GM19043 (cell line): ENCODE results near the gene NFIA.

Experiments
- ATAC-seq: cut with Tn5 transposase; IDR thresholded peaks from one replicate; pipeline ENCODE4 v1.9.1; 2021; ENCODE audit warnings: low read depth; ENCODE audit not compliant: unreplicated experiment

Gene NFIA

DNA sequence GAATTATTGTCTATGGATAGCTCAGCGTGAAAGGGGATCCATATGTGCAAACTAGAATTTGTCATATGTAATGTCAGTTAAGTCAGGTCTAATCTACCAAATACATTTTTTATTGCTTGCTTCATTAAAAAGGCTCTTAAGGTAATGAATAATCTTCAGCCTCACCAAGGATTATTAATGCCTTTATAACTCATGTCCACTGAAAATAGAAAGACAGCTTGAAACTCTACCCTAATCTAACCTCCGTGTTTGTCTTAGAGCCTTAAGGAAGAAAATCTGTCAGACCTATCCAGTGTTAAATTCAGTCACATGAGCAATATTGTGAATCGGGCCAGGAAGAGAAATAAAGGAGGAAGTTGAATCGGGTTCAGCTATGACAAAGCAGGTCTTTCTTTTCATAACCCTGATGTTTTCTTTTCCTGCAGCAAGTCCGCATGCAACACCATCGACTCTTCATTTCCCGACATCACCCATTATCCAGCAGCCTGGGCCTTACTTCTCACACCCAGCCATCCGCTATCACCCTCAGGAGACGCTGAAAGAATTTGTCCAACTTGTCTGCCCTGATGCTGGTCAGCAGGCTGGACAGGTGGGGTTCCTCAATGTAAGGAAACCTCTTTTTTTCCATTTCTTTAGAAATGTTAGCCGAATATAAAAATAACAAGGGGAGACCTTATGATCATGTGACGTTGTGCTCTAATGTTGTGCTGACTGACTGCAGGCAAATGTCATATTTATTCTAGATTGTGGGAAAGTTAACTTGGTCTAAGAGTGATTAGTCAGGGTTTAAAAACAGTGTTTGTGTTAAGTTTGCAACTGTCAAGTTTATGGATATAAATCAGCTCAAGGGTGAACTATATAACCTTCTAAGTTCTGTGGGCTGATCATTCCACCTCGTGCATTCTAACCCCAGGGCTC, 321.6 kb downstream of the NFIA start:
- ATAC-seq = no peak

DNA sequence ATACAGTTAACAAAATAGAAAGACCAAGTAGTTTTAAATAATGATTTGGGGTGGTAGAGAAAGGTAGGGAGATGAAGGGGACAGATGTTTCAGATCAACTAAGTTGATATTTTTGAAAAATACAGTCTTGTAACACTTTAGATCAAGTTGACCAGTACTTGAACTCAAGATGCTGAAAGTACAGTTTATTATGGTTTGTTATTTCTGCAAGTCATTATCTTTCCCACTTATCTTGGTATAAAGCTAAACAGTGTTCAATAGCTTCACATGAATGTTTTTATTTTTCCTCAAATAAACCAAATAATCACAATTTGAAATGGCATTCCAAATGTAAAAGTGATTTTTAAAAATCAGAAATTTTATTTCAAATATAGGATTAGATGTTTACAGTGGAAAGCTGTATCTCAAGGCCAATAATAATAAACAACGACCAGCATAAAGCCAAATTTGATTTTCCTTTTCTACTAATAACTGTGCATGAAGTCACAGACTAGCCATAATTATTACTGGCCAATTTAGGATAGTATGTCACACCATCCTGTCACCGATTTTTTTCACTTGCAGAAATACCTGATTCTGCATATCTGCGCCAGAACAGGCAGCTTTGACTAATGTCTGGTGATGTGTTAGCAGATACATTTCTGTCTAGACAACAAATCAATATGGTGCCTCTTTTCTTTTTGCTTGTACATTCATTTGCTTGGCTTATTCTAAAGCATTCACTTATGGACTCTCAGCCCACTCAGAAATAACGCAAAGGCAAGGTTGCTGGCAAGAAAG, 322.4 kb downstream of the NFIA start:
- no peak for ATAC-seq

DNA sequence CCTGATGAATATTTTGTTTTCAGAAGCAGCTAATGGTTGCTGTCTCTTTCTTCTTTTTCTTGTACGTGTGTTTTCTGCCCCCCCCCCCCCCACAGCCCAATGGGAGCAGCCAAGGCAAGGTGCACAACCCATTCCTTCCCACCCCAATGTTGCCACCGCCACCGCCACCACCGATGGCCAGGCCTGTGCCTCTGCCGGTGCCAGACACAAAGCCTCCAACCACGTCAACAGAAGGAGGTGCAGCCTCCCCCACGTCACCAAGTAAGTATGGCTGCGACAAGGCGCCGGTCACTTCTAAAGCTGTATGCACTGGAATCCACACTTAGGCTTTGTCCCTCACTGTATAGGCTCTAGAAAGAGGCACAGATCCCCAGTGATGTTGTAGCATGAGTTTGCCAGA, 324.1 kb downstream of the NFIA start:
- ATAC-seq = no peak

DNA sequence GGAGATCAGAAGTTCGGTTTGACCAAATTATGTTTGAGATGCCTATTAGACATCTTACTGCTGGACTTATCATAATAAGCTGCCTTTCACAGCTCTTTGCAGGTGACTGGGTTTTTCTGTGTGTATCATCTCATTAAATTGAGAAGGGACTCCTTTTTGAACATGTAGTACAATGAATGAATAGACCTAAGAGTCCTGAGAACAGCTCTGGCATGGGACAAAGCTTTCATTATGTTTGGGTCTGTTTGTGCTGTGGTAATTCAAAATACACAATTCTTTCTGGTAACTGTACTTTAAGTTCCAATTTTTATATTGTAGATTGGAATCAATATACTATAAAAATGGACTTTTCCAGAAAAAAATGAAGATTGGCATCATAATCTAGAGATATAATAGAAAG, 330.2 kb downstream of the NFIA start:
- ATAC-seq = no peak

DNA sequence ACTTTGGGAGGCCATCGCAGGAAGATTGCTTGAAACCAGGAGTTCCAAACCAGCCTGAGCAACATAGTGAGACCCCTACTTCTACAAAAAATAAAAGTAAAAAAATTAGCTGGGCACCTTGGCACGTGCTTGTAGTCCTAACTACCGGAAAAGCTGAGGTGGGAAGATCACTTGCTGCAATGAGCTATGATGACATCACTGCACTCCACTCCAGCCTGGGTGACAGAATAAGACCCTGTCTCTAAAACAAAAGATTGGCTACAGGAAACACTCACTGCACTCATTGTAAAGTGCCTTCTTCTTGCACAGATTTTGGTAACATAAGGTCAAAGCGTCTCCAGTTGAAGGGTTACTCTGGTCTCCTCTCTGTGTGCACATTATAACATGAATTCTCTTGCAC, 336.8 kb downstream of the NFIA start:
- no peak for ATAC-seq

DNA sequence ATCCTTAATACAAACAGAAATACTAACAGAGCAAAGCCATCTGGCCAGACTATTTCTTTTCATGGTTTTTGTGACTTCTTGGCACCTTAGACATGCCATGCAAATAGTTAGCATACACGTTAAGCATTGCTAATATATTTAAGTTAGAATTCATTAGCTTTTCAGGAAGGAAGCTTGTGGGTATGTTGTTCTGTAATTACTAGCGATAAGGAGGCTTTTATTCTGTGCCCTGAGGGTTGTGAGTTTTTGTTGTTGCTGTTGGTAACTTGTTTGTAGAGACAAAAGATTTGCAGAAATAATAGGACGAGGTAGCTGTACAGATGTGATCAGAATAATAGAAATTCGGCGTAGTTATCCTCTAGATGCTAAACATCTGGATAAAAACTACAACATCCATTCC, 337.3 kb downstream of the NFIA start:
- ATAC-seq = no peak

DNA sequence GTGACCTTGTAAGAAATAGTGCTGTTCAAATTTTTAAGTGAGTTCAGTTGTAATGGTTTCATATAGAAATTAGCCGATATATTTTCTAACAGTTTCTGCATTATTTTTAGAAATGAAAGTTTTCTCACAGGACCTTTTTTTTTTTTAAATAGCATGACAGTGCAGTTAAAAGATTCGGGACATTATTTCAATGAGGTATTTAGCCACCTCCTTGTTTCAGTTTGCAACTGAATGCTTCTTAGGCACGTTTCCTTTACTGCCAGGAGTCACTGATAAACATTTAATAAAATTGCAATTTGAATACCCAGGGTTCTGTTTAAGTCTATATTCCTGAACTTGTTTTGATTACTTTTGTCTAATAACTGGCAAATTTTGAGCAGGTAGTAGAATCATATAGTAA, 337.9 kb downstream of the NFIA start:
- ATAC-seq = no peak

DNA sequence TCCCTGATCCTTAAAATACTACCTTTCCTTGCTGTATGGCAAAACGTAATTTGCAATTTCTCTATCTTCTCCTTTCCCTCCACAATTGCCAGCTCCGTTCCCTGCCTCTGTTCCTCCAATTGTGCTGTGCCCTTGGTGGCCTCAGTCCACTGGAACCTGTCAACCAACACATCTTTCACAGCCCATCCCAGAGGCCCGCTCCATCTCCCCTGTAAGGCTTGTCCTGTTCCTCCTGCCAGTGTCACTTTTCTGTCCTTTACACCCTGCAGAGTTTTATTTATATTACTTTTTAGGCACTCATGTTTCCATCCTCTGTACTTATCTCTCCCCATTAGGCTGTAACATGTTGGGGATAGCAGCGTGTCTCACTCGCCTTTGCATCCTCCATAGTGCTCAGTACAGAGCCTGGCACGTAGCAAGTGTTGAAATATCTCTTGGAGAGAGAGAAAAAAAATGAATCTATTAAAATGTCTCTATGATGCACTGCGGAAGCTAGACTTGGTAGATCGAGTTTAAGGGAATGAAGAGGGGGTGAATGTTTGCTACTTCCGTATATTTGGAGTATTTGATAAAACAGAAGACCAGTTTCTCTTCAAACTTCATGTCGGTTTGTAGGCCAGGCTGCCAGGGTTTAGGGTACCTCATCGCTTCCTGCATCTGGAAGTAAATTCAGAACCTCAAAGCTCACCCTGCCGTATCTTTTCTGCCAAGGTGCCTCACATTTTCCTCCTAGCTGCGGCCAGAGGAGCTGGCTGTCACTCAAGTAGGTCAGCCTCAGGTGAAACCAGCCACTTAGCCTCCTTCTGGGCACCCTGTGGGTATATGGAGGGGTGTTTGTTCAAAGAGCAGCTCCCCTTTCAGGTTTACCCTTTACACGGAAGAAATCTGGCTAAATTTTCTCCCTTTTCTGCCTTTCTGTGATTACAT, 338.8 kb downstream of the NFIA start:
- ATAC-seq = no peak

DNA sequence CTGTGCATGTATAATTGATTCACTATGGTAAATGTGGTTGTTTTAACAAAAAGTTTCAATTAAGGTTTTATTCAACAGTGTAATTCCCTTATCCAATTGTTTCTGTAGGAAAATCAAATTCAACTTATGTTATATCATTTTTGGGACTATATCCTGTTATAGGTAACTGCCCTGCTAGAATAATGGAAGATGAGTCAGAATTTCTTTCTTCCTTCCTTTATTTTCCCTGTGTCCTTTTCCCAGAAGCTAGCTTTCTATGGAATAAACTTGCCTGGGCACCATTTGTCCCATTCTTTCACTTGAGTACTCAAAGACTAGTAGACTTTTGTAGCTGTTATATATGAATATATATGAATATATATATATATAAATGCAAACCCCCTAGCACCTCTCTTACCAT, 341.3 kb downstream of the NFIA start:
- no peak for ATAC-seq

DNA sequence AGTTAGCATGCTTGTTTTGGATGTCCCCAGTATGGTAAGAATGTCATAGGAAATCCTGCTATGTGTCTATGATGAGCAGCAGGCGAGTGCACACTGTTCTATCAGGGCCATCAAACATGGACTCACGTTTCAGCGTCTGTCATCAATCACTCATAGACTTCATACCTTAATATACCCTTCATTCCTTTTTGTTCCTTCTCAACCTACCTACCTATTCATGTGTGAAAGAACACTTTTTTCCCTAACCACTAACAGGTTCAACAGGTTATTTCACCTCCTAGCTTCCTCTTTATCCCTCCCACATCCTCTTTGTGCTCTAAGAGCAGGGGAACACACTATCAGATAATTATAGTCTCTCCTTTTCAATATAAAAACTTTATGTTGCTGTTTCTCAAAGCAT, 342.0 kb downstream of the NFIA start:
- no peak for ATAC-seq

DNA sequence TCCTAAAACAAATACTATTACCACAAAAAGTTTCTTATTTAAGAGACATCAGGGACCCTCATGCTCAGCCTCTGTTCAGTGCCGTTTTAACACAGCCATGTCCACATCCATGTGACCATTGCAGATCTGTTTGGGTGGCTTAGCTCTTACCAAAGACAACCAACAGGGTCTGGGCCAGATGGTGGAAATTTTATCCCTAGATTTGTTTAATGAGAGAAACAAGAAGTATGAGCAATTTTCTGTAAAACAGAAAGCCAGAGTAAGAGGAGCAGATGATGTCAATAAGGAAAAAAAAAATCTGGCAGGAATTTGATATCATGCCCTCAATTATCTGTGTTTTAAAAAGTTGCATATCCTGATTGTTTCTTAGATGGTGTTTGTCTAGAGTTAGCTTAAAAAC, 342.7 kb downstream of the NFIA start:
- no peak for ATAC-seq

DNA sequence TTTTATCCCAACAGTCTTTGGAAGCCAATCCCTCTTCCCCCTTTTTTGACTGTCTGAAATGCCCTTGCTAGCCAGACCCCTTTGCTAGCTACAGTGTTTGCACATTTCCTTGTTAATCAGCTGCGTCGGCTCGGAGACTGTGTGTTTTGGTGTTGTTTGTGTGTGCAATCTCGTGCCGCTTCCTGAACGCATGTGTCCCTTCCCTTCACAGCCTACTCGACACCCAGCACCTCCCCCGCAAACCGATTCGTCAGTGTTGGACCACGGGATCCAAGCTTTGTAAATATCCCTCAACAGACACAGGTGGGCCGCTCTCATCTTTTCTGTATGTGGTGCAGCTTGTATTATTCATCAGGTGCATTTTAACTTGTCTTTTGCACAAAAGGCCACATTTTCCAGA, 343.9 kb downstream of the NFIA start:
- ATAC-seq = no peak

DNA sequence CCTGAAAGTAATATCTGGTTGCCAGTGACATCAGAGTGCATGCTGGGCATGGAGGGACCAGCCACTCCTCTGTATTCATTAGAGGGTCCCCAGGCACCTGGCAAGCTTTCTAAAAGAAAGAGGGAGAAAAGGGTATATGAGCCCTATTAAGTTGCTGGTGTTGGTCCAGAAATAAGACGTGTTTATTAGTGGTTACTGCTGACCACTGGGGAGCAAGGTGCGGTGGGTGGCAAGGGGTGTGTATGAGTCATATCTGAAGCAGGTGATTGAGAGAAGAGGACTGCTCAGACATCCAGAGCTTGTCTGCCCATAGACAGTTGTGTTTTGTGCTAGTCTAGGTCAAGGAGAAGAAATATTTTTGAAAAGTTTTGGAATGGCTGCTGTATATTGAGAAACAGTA, 344.5 kb downstream of the NFIA start:
- ATAC-seq = no peak

DNA sequence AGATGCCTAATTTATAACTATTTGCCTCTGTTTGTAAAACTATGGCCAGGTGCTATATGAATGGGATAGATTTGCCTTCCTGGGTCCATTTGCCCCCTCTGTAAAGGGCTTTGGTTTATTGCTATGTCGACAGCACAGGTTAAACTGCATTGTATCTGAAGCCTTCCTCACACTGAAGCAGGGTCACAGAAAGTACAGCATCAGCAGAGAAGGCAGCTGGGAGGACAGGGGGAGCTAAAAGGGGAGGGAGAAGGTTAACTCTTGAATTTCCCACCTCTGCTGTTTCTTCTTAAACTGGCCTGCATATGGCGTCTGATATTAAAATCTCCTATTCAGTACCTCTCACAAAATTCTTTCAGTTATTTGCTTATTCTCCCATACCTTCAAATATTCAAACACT, 345.1 kb downstream of the NFIA start:
- ATAC-seq = no peak

DNA sequence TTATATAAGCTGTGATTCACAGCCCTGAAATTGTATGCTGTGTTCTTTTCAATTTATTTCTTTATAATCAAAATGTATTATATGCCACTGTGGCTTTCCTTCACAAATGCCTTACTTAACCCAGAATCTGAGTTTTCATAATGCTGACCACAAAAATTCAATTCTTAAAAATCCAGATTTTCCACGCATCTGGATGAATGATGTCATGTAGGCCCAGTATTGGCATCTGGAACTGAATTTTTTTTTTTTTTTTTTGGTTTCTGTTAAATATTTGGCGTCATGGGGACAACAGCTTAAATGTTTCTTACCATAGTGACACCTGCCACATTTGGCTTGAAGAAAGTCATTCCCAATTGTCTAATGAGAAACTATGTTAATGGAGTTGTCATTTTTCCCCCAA, 345.8 kb downstream of the NFIA start:
- ATAC-seq = no peak

DNA sequence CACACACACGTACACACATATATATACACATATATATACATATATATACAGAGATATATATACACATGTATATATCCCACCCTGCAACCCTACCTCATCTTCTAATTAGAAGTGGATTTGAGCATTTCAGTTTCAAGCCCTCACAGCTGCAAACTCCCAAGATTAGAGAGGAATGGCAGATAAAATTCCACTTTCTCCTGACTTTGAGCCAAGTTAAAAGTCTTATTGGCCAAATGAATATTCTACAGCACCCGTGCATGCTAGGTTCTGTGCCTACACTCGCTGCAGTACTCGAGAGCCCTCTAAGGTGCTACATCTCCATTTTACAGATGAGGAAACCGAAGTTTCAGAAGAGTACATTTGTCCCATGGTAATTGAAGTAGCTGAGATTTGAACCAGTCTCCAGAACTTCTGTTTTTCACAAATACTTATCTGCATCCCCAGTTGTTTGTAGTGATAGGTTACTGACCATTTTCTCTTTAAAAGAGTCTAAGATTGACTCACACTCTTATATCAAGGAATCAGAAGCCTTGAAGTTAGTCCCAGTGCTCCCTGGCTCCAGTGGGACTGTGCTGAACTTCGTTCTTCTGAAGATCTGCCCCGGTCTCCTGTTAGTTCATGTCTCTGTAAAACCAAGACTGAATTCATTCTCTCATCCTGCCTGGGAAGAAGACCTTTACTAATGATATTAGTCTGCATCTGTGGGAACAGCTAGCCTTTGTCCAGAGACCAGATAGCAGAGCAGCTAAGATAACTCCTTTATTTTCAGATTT, 350.4 kb downstream of the NFIA start:
- no peak for ATAC-seq

DNA sequence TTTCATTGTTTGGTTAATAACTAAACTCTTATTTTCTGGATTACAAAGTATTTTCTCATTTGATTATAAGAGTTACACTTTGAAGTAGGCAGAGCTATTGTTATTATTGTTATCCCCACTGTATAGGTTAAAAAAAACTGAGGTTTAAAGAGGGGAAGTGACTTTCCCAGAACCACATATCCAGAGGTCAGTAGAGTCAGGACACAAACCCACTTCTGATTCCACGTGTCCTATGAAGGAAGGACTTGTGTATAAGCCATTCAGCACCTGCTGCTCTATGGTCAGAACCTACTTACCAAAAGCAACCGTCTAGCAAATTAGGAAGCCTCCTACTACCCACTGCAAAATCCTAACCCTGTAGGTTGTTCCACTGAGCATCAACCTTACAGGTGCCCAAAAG, 351.3 kb downstream of the NFIA start:
- ATAC-seq = no peak

DNA sequence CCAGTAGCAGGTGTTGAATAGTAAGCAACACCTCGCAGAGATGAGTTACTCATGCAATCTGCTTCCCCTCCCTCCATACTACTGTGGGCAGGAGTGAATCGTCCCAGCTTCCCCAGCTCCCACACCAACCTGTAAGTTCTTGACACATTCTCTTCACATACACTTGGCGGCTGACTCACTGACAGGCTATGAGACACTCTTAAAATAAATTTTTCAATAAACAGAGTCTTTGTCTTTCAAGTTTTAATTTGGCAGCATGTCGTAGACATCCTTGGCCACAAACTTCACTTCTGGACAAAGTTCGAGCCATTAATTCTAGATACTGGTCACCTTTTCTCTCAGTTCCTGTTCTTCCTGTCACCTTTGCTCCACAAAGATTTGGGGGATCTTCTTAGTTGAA, 351.9 kb downstream of the NFIA start:
- ATAC-seq = no peak

DNA sequence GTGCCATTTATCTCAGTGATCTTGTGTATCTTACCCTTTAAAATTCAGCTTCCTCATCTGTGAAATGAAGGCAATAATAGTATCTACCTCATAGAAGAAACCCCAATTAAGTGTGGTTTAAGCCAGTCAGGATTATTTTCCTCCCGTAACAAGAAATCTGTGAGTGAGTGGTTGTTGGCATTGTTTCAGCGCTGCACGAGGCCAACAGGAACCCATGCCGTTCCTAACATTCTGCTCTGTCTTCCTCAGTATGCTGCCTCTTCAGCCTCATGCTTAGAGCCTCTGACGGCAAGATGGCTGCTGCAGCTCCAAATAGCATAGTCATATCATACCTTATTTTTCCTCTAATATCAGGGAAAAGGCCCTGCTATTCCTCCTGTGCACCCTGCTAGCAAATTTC, 352.9 kb downstream of the NFIA start:
- ATAC-seq = no peak

DNA sequence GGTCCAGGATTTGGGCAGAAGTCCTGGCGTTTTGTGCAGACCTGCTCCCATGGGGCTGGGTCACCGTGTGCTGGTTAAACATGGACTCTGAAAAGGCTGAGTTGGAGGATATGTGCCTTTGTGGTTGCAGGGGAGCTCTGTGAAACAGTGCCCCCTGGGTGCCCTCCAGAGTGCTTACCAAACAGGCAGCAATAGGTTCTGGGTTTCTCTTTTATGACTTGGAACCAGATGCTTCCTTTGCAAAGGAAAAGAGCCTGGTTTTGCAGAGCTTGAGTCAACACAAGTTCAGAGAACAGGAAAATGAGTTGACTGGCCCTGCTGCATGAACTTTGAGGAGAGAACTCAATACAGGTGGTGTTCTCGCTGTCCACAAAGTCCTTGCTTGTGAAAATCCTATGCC, 353.7 kb downstream of the NFIA start:
- no peak for ATAC-seq
